IMR-90 (cell line): ENCODE results near the gene CYSLTR2. TPM values are rescaled to one million over a fixed set of nuclear protein-coding genes. Genes with fewer than 3 reads are reported as not detected.

ENCODE experiments used
- ATAC-seq: fragments of 200-7000 bp; cut with Tn5 transposase; 2 replicates; pipeline ENCODE4 v1.9.1; 2020; ENCODE audit warnings: low read depth, mild to moderate bottlenecking, moderate library complexity
- BruUV-seq: library from RNA; stranded (reverse); fragments of 400-500 nt; replicated peaks from 2 replicates; lab custom pipeline; 2021; lab: Mats Ljungman, UMichigan
- CTCF ChIA-PET: fragments of 300-600 bp; formaldehyde crosslinking; extraction: SDS; loops from one replicate; lab custom pipeline; 2021; ENCODE audit warnings: antibody characterized with exemption; lab: Yijun Ruan, JAX
- POLR2A ChIA-PET: fragments of 300-600 bp; sonication (Branson Sonifier 250); formaldehyde crosslinking; loops from one replicate; lab custom pipeline; 2022; ENCODE audit warnings: antibody characterized with exemption; ENCODE audit not compliant: unreplicated experiment; lab: Charles Lee
- DNase-seq: peaks from one replicate; pipeline ENCODE4 v3.0.0; 2013
- H2AFZ ChIP-seq: replicated peaks from 2 replicates; pipeline ENCODE3; 2013; ENCODE audit warnings: low read length, mild to moderate bottlenecking; ENCODE audit not compliant: poor library complexity
- H2AK5ac ChIP-seq: 2 replicates; pipeline ENCODE4 v1.6.1; 2013; ENCODE audit warnings: low read depth, low read length, inconsistent platforms
- H2AK9ac ChIP-seq: replicated peaks from 2 replicates; pipeline ENCODE3; 2013; ENCODE audit warnings: mild to moderate bottlenecking, low read depth, low read length, moderate library complexity; ENCODE audit not compliant: poor library complexity
- H2BK120ac ChIP-seq: 2 replicates; pipeline ENCODE4 v1.6.1; 2013; ENCODE audit warnings: low read depth, low read length, inconsistent platforms
- H2BK15ac ChIP-seq: 3 replicates; pipeline ENCODE4 v1.6.1; 2013; ENCODE audit warnings: low read depth, low read length, inconsistent platforms
- H2BK20ac ChIP-seq: 2 replicates; pipeline ENCODE4 v1.6.1; 2013; ENCODE audit warnings: low read depth, mild to moderate bottlenecking, inconsistent platforms, low read length, moderate library complexity
- H2BK5ac ChIP-seq: 2 replicates; pipeline ENCODE4 v1.6.1; 2013; ENCODE audit warnings: mild to moderate bottlenecking, low read depth, low read length, inconsistent platforms; ENCODE audit not compliant: poor library complexity, severe bottlenecking
- H3K14ac ChIP-seq: replicated peaks from 2 replicates; pipeline ENCODE4 v1.6.1; 2013; ENCODE audit warnings: low read depth, low read length, inconsistent platforms
- H3K18ac ChIP-seq: 2 replicates; pipeline ENCODE4 v1.6.1; 2013; ENCODE audit warnings: low read depth, low read length, control low read depth
- H3K23ac ChIP-seq: 2 replicates; pipeline ENCODE4 v1.6.1; 2013; ENCODE audit warnings: low read depth, low read length, inconsistent platforms
- H3K27ac ChIP-seq: 2 replicates; pipeline ENCODE4 v1.5.1; 2013; ENCODE audit warnings: mild to moderate bottlenecking, control low read depth, low read length; ENCODE audit not compliant: insufficient read depth
- H3K27me3 ChIP-seq: 2 replicates; pipeline ENCODE4 v1.6.1; 2013; ENCODE audit warnings: low read length; ENCODE audit not compliant: control insufficient read depth, insufficient read depth
- H3K36me3 ChIP-seq: 2 replicates; pipeline ENCODE4 v1.6.1; 2013; ENCODE audit warnings: low read length, mixed read lengths; ENCODE audit not compliant: control insufficient read depth, insufficient read depth
- H3K4ac ChIP-seq: 2 replicates; pipeline ENCODE4 v1.6.1; 2013; ENCODE audit warnings: low read depth, low read length, inconsistent platforms
- H3K4me1 ChIP-seq: 2 replicates; pipeline ENCODE4 v1.6.1; 2013; ENCODE audit warnings: low read length, mixed read lengths; ENCODE audit not compliant: control insufficient read depth, insufficient read depth
- H3K4me2 ChIP-seq: 2 replicates; pipeline ENCODE4 v1.6.1; 2013; ENCODE audit warnings: low read depth, mild to moderate bottlenecking, control low read depth, low read length, moderate library complexity
- H3K4me3 ChIP-seq: 2 replicates; pipeline ENCODE4 v1.5.1; 2013; ENCODE audit warnings: low read depth, mild to moderate bottlenecking, control low read depth, low read length, moderate library complexity; ENCODE audit not compliant: insufficient read depth
- H3K56ac ChIP-seq: 2 replicates; pipeline ENCODE4 v1.6.1; 2013; ENCODE audit warnings: low read length, inconsistent platforms; ENCODE audit not compliant: insufficient read depth; ENCODE audit errors: extremely low read depth
- H3K79me1 ChIP-seq, 2 experiments: 2 replicates each; pipeline ENCODE4 v1.6.1; 2013; ENCODE audit warnings: low read length in 2 of 2, inconsistent platforms in 1 of 2, low read depth in 1 of 2
- H3K9ac ChIP-seq: 2 replicates; pipeline ENCODE4 v1.6.1; 2013; ENCODE audit warnings: low read depth, low read length, control low read depth
- H3K9me1 ChIP-seq: 2 replicates; pipeline ENCODE4 v1.6.1; 2013; ENCODE audit warnings: low read length, inconsistent platforms; ENCODE audit not compliant: insufficient read depth
- H3K9me3 ChIP-seq: 2 replicates; pipeline ENCODE4 v1.6.1; 2013; ENCODE audit warnings: low read length; ENCODE audit not compliant: control insufficient read depth, insufficient read depth
- H4K20me1 ChIP-seq: 2 replicates; pipeline ENCODE4 v1.6.1; 2013; ENCODE audit warnings: low read length, inconsistent platforms; ENCODE audit not compliant: insufficient read depth
- H4K5ac ChIP-seq: 2 replicates; pipeline ENCODE4 v1.6.1; 2013; ENCODE audit warnings: mild to moderate bottlenecking, low read depth, low read length, control low read depth
- H4K8ac ChIP-seq, 2 experiments: 2 replicates each; pipeline ENCODE4 v1.6.1; 2013; ENCODE audit warnings: low read depth in 2 of 2, low read length in 2 of 2, control low read depth in 1 of 2, inconsistent platforms in 1 of 2
- H4K91ac ChIP-seq: 2 replicates; pipeline ENCODE4 v1.6.1; 2013; ENCODE audit warnings: low read depth, low read length, inconsistent platforms; ENCODE audit not compliant: insufficient read depth
- CHD1 ChIP-seq: IDR thresholded peaks from 2 replicates; pipeline ENCODE4 v1.6.1; 2012; ENCODE audit warnings: low read depth, low read length, improper control_type of control experiment
- CTCF ChIP-seq: conservative IDR thresholded peaks from 2 replicates; pipeline ENCODE4 v1.5.1; 2012; ENCODE audit warnings: mild to moderate bottlenecking, low read depth, low read length, improper control_type of control experiment
- ELK1 ChIP-seq: fragments of 150-350 bp; IDR thresholded peaks from 2 replicates; pipeline ENCODE4 v1.6.1; 2016; ENCODE audit warnings: low read depth, mild to moderate bottlenecking, low read length, moderate library complexity, borderline replicate concordance
- FOS ChIP-seq: fragments of 150-350 bp; IDR thresholded peaks from 2 replicates; pipeline ENCODE4 v1.6.1; 2016; ENCODE audit warnings: low read depth, low read length
- MAFK ChIP-seq: IDR thresholded peaks from 2 replicates; pipeline ENCODE4 v1.6.1; 2012; ENCODE audit warnings: low read depth, low read length, improper control_type of control experiment
- NFE2L2 ChIP-seq: fragments of 150-350 bp; IDR thresholded peaks from 2 replicates; pipeline ENCODE4 v1.6.1; 2016; ENCODE audit warnings: low read depth, mild to moderate bottlenecking, low read length
- POLR2A ChIP-seq: IDR thresholded peaks from 2 replicates; pipeline ENCODE4 v1.6.1; 2012; ENCODE audit warnings: mild to moderate bottlenecking, low read depth, low read length
- RAD21 ChIP-seq: IDR thresholded peaks from 2 replicates; pipeline ENCODE4 v1.6.1; 2012; ENCODE audit warnings: low read length, improper control_type of control experiment
- SMC3 ChIP-seq: fragments of 150-350 bp; IDR thresholded peaks from 2 replicates; pipeline ENCODE4 v1.6.1; 2016; ENCODE audit warnings: low read depth, mild to moderate bottlenecking, antibody characterized with exemption, low read length, moderate library complexity
- USF2 ChIP-seq: fragments of 150-350 bp; IDR thresholded peaks from 2 replicates; pipeline ENCODE4 v1.6.1; 2017; ENCODE audit warnings: mild to moderate bottlenecking, antibody characterized with exemption, low read length, low read depth
- WGBS, 2 experiments: methylation state at CpG; one replicate each; pipeline versions ENCODE4 v1.1.5 to v1.1.7; 2013; ENCODE audit warnings: missing lambda C conversion rate in 2 of 2; ENCODE audit not compliant: insufficient read length in 1 of 2; ENCODE audit errors: extremely low coverage in 2 of 2; 5-methylcytosine and 5-hydroxymethylcytosine counted together
- dilution Hi-C: fragments of 300-500 bp; cut with HindIII; formaldehyde crosslinking; loops from one replicate; pipeline ENCODE4 v1.14.3; 2018; ENCODE audit warnings: low sequenced_read_pairs; ENCODE audit not compliant: unreplicated experiment
- in situ Hi-C: fragments of 300-500 bp; cut with MboI; formaldehyde crosslinking; loops from 3 replicates; pipeline ENCODE4 v1.14.3; 2019; ENCODE audit warnings: low sequenced_read_pairs, inconsistent platforms, mixed read lengths
- intact Hi-C: fragments of 100-400 bp; cut with micrococcal nuclease; formaldehyde crosslinking; loops from 2 replicates; pipeline ENCODE4 v1.10.0; 2022
- polyA plus RNA-seq, 3 experiments: library from polyadenylated mRNA; depleted of rRNA; stranded (reverse); fragments of >200 nt; gene quantifications; 2 replicates each; pipeline ENCODE4 v1.2.3, GENCODE V29; 2012; ENCODE audit warnings: low replicate concordance in 1 of 3
- total RNA-seq: library from RNA; depleted of rRNA; stranded (reverse); fragments of >200 nt; gene quantifications from 2 replicates; pipeline ENCODE4 v1.2.3, GENCODE V29; 2012

Gene CYSLTR2
- total and polyA plus RNA-seq, 2 of the 4 experiments (the other 2 are of a cell fraction), result not detected

GRCh38 chr13:48643159-48643558 is 10.6 kb upstream of the CYSLTR2 start:
- ATAC-seq, result no peak
- TF ChIP-seq USF2 (no peak), SMC3 (no peak), NFE2L2 (no peak), CTCF (no peak), MAFK (no peak), POLR2A (no peak), ELK1 (no peak), CHD1 (no peak), RAD21 (no peak), FOS (no peak)
- Histone ChIP-seq H4K8ac (no peak overlapping the region), H2AFZ (no peak overlapping the region), H3K56ac (no peak overlapping the region), H3K18ac (no peak overlapping the region), H2AK9ac (no peak overlapping the region), H3K9me1 (no peaks in the 10 kb centered on the region), H3K4me1 (no peaks in the 10 kb centered on the region), H3K36me3 (no peaks in the 10 kb centered on the region), H2BK15ac (no peak overlapping the region), H3K27me3 (peaks cover 14% of the 10 kb centered on the region), H2BK120ac (no peak overlapping the region), H4K5ac (no peak overlapping the region), H3K23ac (no peak overlapping the region), H3K9me3 (no peaks in the 10 kb centered on the region), H2BK20ac (no peak overlapping the region), H3K14ac (no peak overlapping the region), H4K91ac (no peak overlapping the region), H3K4ac (no peak overlapping the region), H2BK5ac (no peak overlapping the region), H3K27ac (no peak overlapping the region), H3K4me3 (no peak overlapping the region), H4K20me1 (no peaks in the 10 kb centered on the region), H3K79me1 (no peaks in the 10 kb centered on the region), H3K4me2 (no peak overlapping the region), H3K9ac (no peak overlapping the region), H2AK5ac (no peak overlapping the region)
- no CpG with 5 or more reads among the region's 1 CpG for WGBS, 2 experiments
- no peak for DNase-seq
- ChIA-PET CTCF (no interaction called here), POLR2A (no interaction called here)
- no TSS peak for BruUV-seq
- in situ Hi-C loops, result no loop called here
- dilution Hi-C loops, result no loop called here
- intact Hi-C loops, result no loop called here
